Astrocyte (in vitro differentiated cells and primary cell): ENCODE results near the gene BBX.

Experiments used
- EZH2 ChIP-seq: IDR thresholded peaks from 2 replicates; pipeline ENCODE4 v1.6.1; 2012; ENCODE audit warnings: mild to moderate bottlenecking, low read length, inconsistent platforms; ENCODE audit not compliant: insufficient read depth
- TF ChIP-seq, protein P1 (sequence below): IDR thresholded peaks from 2 replicates; pipeline ENCODE4 v1.5.1; 2011; ENCODE audit warnings: low read depth, mild to moderate bottlenecking, inconsistent platforms, low read length, moderate library complexity; ENCODE audit not compliant: insufficient read depth

DNA sequence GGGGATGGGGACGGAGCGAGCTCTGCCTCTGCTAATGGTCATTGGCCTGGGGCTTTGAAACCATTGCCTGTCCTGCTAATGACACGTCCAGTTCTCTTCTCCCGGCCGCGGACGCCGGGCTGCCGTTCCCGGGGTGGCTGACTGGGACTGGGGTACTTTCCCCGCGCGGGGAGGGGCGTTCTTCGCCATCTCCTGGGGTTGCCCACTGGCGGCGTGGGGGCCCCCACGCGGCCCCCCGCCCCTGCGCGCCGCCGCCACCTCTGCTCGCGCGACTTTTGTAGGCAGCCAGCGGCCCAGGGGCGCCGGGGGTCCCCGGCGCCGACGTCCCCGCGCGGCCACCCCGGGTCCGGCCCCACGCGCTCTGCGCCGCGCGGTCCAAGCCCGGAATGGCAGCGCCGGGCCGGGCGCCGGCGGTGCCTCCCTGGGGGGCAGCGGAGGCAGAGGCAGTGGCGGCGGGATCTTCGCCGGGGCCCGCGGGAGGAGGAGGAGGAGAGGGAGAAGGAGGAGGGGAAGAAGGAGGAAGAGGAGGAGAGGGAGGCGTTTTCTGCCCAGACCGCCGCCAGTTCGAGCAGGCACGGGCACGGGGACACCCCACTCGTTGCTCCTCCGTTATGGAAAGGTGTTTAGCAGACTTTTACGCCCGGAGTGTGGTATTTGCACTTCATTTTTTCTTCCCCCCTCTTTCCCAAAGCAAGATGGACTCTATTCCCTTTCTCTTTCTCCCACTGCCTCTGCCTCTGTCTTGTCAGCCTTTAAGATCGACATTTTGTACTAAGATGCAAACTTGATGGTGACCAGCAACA, 2.3 kb downstream of the BBX start:
- TF ChIP-seq, protein P1, sequence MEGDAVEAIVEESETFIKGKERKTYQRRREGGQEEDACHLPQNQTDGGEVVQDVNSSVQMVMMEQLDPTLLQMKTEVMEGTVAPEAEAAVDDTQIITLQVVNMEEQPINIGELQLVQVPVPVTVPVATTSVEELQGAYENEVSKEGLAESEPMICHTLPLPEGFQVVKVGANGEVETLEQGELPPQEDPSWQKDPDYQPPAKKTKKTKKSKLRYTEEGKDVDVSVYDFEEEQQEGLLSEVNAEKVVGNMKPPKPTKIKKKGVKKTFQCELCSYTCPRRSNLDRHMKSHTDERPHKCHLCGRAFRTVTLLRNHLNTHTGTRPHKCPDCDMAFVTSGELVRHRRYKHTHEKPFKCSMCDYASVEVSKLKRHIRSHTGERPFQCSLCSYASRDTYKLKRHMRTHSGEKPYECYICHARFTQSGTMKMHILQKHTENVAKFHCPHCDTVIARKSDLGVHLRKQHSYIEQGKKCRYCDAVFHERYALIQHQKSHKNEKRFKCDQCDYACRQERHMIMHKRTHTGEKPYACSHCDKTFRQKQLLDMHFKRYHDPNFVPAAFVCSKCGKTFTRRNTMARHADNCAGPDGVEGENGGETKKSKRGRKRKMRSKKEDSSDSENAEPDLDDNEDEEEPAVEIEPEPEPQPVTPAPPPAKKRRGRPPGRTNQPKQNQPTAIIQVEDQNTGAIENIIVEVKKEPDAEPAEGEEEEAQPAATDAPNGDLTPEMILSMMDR: no peak
- no peak for TF ChIP-seq EZH2
